Panc1 (cell line): ENCODE measurements around the gene TBPL2.

Experiments
- CTCF ChIP-seq: fragments of 450-650 bp; IDR thresholded peaks from 2 replicates; pipeline ENCODE4 v1.5.1; 2017; ENCODE audit warnings: mild to moderate bottlenecking
- POLR2AphosphoS5 ChIP-seq: IDR thresholded peaks from 2 replicates; pipeline ENCODE4 v1.6.1; 2012; ENCODE audit warnings: mild to moderate bottlenecking, low read depth, low read length, moderate library complexity
- REST ChIP-seq, 2 experiments: IDR thresholded peaks; 2 replicates each; pipeline ENCODE4 v1.6.1; 2011 to 2012; ENCODE audit warnings: low read depth in 2 of 2, control low read depth in 1 of 2, low read length in 1 of 2, mild to moderate bottlenecking in 1 of 2, moderate library complexity in 1 of 2; ENCODE audit not compliant: insufficient read depth in 1 of 2
- SIN3A ChIP-seq: IDR thresholded peaks from 2 replicates; pipeline ENCODE4 v1.6.1; 2012; ENCODE audit warnings: low read depth, mild to moderate bottlenecking, low read length, moderate library complexity, borderline replicate concordance; ENCODE audit not compliant: insufficient read depth
- TCF7L2 ChIP-seq: IDR thresholded peaks from 2 replicates; pipeline ENCODE4 v1.6.1; 2011; ENCODE audit warnings: mild to moderate bottlenecking, low read depth, low read length, inconsistent platforms

GRCh38 chr14:55451950-55452349 lies 11.5 kb upstream of the TBPL2 start:
- no peak for TF ChIP-seq POLR2AphosphoS5
- TF ChIP-seq CTCF: no peak
- TF ChIP-seq TCF7L2: no peak
- no peak for TF ChIP-seq SIN3A
- no peak for TF ChIP-seq REST (IDR thresholded peaks at IDR 0.05; ENCODE audit: insufficient read depth in 1 of 2, low read depth in 2 of 2, low read length in 1 of 2)
